SK-N-SH treated with all-trans-retinoic acid at 6 μM for 48 hours (cell line): ENCODE measurements around the gene XCR1.

Experiments used
- ATAC-seq: fragments of 200-7000 bp; cut with Tn5 transposase; 3 replicates; pipeline ENCODE4 v1.9.1; 2020; ENCODE audit warnings: mild to moderate bottlenecking, moderate library complexity
- ARNTL ChIP-seq: fragments of 450-650 bp; formaldehyde crosslinking; IDR thresholded peaks from 2 replicates; pipeline ENCODE4 v1.5.0; 2020; ENCODE audit warnings: low read depth, mild to moderate bottlenecking, moderate library complexity, borderline replicate concordance
- BACH2 ChIP-seq: fragments of 250-450 bp; sonication (Bioruptor Pico); IDR thresholded peaks from 2 replicates; pipeline ENCODE4 v1.9.0; 2021; ENCODE audit warnings: mild to moderate bottlenecking, borderline replicate concordance
- CSDC2 ChIP-seq: fragments of 250-450 bp; sonication (Bioruptor Pico); IDR thresholded peaks from 2 replicates; pipeline ENCODE4 v1.5.0; 2020; ENCODE audit warnings: mild to moderate bottlenecking, moderate library complexity
- ESRRG ChIP-seq: fragments of 250-450 bp; sonication (Bioruptor Pico); IDR thresholded peaks from 2 replicates; pipeline ENCODE4 v1.6.1; 2021; ENCODE audit warnings: mild to moderate bottlenecking
- GLIS3 ChIP-seq: fragments of 250-450 bp; sonication (Bioruptor Pico); IDR thresholded peaks from 2 replicates; pipeline ENCODE4 v1.5.0; 2020; ENCODE audit warnings: mild to moderate bottlenecking, moderate library complexity
- ISL1 ChIP-seq: fragments of 250-450 bp; sonication (Bioruptor Pico); IDR thresholded peaks from 2 replicates; pipeline ENCODE4 v2.1.2; 2022; ENCODE audit warnings: mild to moderate bottlenecking, moderate library complexity
- OSR1 ChIP-seq: fragments of 250-450 bp; sonication (Bioruptor Pico); IDR thresholded peaks from 2 replicates; pipeline ENCODE4 v1.8.0; 2022; ENCODE audit warnings: moderate library complexity, mild to moderate bottlenecking, inconsistent platforms
- PPARA ChIP-seq: fragments of 250-450 bp; sonication (Bioruptor Pico); IDR thresholded peaks from 2 replicates; pipeline ENCODE4 v1.5.0; 2020; ENCODE audit warnings: mild to moderate bottlenecking, borderline replicate concordance
- SNAI2 ChIP-seq: fragments of 250-450 bp; sonication (Bioruptor Pico); IDR thresholded peaks from 2 replicates; pipeline ENCODE4 v1.5.0; 2020; ENCODE audit warnings: mild to moderate bottlenecking, moderate library complexity
- TCF4 ChIP-seq: fragments of 250-450 bp; sonication (Bioruptor Pico); IDR thresholded peaks from 2 replicates; pipeline ENCODE4 v1.8.0; 2021; ENCODE audit warnings: mild to moderate bottlenecking, moderate library complexity, borderline replicate concordance
- TOX ChIP-seq: fragments of 250-450 bp; sonication (Bioruptor Pico); IDR thresholded peaks from 2 replicates; pipeline ENCODE4 v1.8.0; 2021; ENCODE audit warnings: mild to moderate bottlenecking, moderate library complexity, borderline replicate concordance
- ZC3H10 ChIP-seq: fragments of 250-450 bp; sonication (Bioruptor Pico); IDR thresholded peaks from 2 replicates; pipeline ENCODE4 v1.5.1; 2021; ENCODE audit warnings: mild to moderate bottlenecking, moderate library complexity
- ZFP3 ChIP-seq: fragments of 250-450 bp; sonication (Bioruptor Pico); IDR thresholded peaks from 2 replicates; pipeline ENCODE4 v1.5.0; 2020; ENCODE audit warnings: mild to moderate bottlenecking, moderate library complexity
- ZFP30 ChIP-seq: fragments of 450-650 bp; formaldehyde crosslinking; IDR thresholded peaks from 2 replicates; pipeline ENCODE4 v1.5.0; 2022; ENCODE audit warnings: mild to moderate bottlenecking, moderate library complexity
- ZNF565 ChIP-seq: fragments of 450-650 bp; formaldehyde crosslinking; conservative IDR thresholded peaks from 2 replicates; pipeline ENCODE4 v1.5.0; 2020; ENCODE audit warnings: low read depth, mild to moderate bottlenecking, moderate library complexity
- ZNF70 ChIP-seq: fragments of 450-650 bp; formaldehyde crosslinking; IDR thresholded peaks from 2 replicates; pipeline ENCODE4 v1.5.0; 2020; ENCODE audit warnings: mild to moderate bottlenecking, moderate library complexity
- ZNF8 ChIP-seq: fragments of 450-650 bp; formaldehyde crosslinking; IDR thresholded peaks from 2 replicates; pipeline ENCODE4 v1.5.0; 2020; ENCODE audit warnings: mild to moderate bottlenecking, moderate library complexity
- TF ChIP-seq, protein P1 (sequence below): fragments of 250-450 bp; sonication (Bioruptor Pico); IDR thresholded peaks from 2 replicates; pipeline ENCODE4 v1.8.0; 2021; ENCODE audit warnings: low read depth, mild to moderate bottlenecking, moderate library complexity, borderline replicate concordance
- TF ChIP-seq, protein P2 (sequence below): fragments of 250-450 bp; sonication (Bioruptor Pico); IDR thresholded peaks from 2 replicates; pipeline ENCODE4 v1.5.1; 2020; ENCODE audit warnings: low read depth, mild to moderate bottlenecking, moderate library complexity
- TF ChIP-seq, protein P3 (sequence below): fragments of 250-450 bp; sonication (Bioruptor Pico); IDR thresholded peaks from 2 replicates; pipeline ENCODE4 v1.8.0; 2020; ENCODE audit warnings: mild to moderate bottlenecking, moderate library complexity, borderline replicate concordance
- TF ChIP-seq, protein P4 (sequence below): fragments of 250-450 bp; sonication (Bioruptor Pico); IDR thresholded peaks from 2 replicates; pipeline ENCODE4 v1.5.0; 2020; ENCODE audit warnings: mild to moderate bottlenecking, moderate library complexity
- TF ChIP-seq, protein P5 (sequence below): fragments of 250-450 bp; sonication (Bioruptor Pico); IDR thresholded peaks from 2 replicates; pipeline ENCODE4 v1.5.1; 2021; ENCODE audit warnings: mild to moderate bottlenecking, moderate library complexity

XCR1 gene

DNA sequence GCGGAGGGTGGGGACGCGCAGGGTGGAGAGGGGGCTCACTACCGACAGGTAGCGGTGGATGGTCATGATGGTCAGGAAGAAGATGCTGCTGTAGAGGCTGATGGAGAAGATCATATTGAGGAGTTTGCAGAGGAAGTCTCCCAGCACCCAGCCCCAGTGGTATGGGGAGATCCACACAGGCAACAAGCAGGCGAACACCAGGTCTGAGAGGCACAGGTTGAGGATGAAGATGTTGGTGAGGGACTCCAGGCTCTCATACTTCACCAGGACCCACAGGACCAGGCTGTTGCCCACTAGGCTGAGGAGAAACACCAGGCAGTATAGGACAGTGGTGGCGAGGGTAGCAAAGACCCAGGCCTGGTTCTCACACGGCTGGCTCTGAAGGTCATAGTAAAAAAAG lies 5.8 kb downstream of the XCR1 start (continued):
- TF ChIP-seq, protein P1, sequence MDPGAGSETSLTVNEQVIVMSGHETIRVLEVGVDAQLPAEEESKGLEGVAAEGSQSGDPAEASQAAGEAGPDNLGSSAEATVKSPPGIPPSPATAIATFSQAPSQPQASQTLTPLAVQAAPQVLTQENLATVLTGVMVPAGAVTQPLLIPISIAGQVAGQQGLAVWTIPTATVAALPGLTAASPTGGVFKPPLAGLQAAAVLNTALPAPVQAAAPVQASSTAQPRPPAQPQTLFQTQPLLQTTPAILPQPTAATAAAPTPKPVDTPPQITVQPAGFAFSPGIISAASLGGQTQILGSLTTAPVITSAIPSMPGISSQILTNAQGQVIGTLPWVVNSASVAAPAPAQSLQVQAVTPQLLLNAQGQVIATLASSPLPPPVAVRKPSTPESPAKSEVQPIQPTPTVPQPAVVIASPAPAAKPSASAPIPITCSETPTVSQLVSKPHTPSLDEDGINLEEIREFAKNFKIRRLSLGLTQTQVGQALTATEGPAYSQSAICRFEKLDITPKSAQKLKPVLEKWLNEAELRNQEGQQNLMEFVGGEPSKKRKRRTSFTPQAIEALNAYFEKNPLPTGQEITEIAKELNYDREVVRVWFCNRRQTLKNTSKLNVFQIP: no peak
- no peak for TF ChIP-seq TOX
- TF ChIP-seq ZNF8 (CRISPR knock-in tag): no peak
- TF ChIP-seq PPARA (CRISPR knock-in tag): no peak
- no peak for TF ChIP-seq BACH2 (CRISPR knock-in tag)
- no peak for TF ChIP-seq ZNF565 (CRISPR knock-in tag)
- TF ChIP-seq, protein P2, sequence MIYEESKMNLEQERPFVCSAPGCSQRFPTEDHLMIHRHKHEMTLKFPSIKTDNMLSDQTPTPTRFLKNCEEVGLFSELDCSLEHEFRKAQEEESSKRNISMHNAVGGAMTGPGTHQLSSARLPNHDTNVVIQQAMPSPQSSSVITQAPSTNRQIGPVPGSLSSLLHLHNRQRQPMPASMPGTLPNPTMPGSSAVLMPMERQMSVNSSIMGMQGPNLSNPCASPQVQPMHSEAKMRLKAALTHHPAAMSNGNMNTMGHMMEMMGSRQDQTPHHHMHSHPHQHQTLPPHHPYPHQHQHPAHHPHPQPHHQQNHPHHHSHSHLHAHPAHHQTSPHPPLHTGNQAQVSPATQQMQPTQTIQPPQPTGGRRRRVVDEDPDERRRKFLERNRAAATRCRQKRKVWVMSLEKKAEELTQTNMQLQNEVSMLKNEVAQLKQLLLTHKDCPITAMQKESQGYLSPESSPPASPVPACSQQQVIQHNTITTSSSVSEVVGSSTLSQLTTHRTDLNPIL: no peak

DNA sequence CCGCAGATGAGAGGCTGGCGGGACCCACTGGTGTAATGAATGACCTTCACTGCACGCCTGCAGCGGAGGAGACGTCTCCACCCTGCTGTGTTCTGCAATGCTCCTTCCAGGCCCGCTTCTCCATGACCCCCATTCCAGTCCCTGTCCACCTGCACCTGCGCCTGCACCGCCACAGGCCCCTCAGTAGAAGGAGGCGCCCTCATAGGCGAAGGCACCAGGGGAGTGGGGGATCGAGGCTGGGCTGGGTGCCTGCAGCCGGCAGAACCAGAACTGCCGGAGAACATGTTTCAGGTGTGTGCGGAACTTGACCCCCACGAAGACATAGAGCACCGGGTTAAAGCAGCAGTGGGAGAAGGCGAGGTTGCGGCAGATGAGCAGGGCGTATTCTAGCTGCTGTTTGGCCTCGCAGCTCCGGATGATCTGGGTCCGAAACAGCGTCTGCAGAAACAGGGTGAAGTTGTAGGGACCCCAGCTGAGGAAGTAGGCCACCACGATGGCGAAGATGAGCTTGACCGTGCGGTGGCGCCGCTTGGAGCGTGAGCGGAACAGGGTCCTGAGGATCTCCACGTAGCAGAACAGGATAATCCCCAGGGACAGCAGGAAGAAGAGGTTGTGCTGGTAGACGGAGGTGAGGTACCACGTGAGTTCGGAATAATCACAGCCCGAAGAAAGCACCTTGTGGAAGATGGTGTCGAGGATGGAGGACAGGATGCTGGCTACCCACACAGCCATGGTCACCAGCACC lies 6.3 kb downstream of the XCR1 start:
- TF ChIP-seq, protein P3, sequence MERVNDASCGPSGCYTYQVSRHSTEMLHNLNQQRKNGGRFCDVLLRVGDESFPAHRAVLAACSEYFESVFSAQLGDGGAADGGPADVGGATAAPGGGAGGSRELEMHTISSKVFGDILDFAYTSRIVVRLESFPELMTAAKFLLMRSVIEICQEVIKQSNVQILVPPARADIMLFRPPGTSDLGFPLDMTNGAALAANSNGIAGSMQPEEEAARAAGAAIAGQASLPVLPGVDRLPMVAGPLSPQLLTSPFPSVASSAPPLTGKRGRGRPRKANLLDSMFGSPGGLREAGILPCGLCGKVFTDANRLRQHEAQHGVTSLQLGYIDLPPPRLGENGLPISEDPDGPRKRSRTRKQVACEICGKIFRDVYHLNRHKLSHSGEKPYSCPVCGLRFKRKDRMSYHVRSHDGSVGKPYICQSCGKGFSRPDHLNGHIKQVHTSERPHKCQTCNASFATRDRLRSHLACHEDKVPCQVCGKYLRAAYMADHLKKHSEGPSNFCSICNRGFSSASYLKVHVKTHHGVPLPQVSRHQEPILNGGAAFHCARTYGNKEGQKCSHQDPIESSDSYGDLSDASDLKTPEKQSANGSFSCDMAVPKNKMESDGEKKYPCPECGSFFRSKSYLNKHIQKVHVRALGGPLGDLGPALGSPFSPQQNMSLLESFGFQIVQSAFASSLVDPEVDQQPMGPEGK (CRISPR knock-in tag): no peak
- TF ChIP-seq, protein P4, sequence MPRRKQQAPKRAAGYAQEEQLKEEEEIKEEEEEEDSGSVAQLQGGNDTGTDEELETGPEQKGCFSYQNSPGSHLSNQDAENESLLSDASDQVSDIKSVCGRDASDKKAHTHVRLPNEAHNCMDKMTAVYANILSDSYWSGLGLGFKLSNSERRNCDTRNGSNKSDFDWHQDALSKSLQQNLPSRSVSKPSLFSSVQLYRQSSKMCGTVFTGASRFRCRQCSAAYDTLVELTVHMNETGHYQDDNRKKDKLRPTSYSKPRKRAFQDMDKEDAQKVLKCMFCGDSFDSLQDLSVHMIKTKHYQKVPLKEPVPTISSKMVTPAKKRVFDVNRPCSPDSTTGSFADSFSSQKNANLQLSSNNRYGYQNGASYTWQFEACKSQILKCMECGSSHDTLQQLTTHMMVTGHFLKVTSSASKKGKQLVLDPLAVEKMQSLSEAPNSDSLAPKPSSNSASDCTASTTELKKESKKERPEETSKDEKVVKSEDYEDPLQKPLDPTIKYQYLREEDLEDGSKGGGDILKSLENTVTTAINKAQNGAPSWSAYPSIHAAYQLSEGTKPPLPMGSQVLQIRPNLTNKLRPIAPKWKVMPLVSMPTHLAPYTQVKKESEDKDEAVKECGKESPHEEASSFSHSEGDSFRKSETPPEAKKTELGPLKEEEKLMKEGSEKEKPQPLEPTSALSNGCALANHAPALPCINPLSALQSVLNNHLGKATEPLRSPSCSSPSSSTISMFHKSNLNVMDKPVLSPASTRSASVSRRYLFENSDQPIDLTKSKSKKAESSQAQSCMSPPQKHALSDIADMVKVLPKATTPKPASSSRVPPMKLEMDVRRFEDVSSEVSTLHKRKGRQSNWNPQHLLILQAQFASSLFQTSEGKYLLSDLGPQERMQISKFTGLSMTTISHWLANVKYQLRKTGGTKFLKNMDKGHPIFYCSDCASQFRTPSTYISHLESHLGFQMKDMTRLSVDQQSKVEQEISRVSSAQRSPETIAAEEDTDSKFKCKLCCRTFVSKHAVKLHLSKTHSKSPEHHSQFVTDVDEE (CRISPR knock-in tag): no peak
- TF ChIP-seq ESRRG (CRISPR knock-in tag) (no peak), TOX (no peak), ZNF565 (CRISPR knock-in tag) (no peak), ZNF70 (CRISPR knock-in tag) (no peak), OSR1 (CRISPR knock-in tag) (no peak), ZFP30 (CRISPR knock-in tag) (no peak), BACH2 (CRISPR knock-in tag) (no peak), SNAI2 (CRISPR knock-in tag) (no peak), ZFP3 (CRISPR knock-in tag) (no peak), ARNTL (CRISPR knock-in tag) (no peak), PPARA (CRISPR knock-in tag) (no peak), TCF4 (CRISPR knock-in tag) (no peak), ZC3H10 (CRISPR knock-in tag) (no peak), CSDC2 (CRISPR knock-in tag) (no peak)
- TF ChIP-seq, protein P5, sequence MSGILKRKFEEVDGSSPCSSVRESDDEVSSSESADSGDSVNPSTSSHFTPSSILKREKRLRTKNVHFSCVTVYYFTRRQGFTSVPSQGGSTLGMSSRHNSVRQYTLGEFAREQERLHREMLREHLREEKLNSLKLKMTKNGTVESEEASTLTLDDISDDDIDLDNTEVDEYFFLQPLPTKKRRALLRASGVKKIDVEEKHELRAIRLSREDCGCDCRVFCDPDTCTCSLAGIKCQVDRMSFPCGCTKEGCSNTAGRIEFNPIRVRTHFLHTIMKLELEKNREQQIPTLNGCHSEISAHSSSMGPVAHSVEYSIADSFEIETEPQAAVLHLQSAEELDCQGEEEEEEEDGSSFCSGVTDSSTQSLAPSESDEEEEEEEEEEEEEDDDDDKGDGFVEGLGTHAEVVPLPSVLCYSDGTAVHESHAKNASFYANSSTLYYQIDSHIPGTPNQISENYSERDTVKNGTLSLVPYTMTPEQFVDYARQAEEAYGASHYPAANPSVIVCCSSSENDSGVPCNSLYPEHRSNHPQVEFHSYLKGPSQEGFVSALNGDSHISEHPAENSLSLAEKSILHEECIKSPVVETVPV (CRISPR knock-in tag): no peak

DNA sequence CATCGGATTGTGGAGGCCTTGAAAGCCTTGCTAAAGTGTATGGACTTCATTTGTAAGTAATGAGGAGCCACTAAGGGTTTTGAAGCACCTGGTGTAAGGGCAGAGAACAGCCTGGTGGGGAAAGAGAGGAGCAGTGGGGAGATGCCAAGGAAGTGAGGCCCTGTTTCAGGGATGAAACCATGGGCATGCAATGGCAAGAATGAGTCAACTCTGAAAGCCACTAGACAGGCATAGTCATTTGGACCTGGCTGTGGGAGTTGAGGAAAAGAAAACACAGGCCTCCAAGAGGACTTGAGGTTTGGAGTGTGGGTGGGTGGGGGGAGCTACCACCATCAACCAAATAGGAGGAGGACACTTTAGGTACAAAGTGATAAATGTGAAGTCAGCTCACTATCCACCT lies 7.6 kb downstream of the XCR1 start:
- no peak for ATAC-seq
- TF ChIP-seq TOX: no peak
- TF ChIP-seq, protein P3 (CRISPR knock-in tag): no peak
- TF ChIP-seq ZFP3 (CRISPR knock-in tag): no peak
- TF ChIP-seq, protein P4 (CRISPR knock-in tag): no peak
- TF ChIP-seq GLIS3 (CRISPR knock-in tag): no peak
- TF ChIP-seq ARNTL (CRISPR knock-in tag): no peak
- TF ChIP-seq OSR1 (CRISPR knock-in tag): no peak
- no peak for TF ChIP-seq BACH2 (CRISPR knock-in tag)
- no peak for TF ChIP-seq PPARA (CRISPR knock-in tag)
- TF ChIP-seq ISL1 (CRISPR knock-in tag): no peak
- no peak for TF ChIP-seq ZC3H10 (CRISPR knock-in tag)

More for the DNA sequence above, 6.3 kb downstream of the XCR1 start:
- ATAC-seq: no peak
